HG03558 (cell line): ENCODE data around the gene COQ2.
"Not testable (repeated sequence)": the region's sequence is repeated elsewhere in the genome, so short reads cannot be mapped to it uniquely, and the experiment has no call there.

Experiments
- ATAC-seq: cut with Tn5 transposase; IDR thresholded peaks from one replicate; pipeline ENCODE4 v1.9.1; 2021; ENCODE audit warnings: moderate number of reproducible peaks; ENCODE audit not compliant: unreplicated experiment; ENCODE audit errors: extremely low read depth

COQ2 gene

GRCh38 chr4:83288381-83288780, 3.8 kb upstream of the COQ2 start:
- not testable (repeated sequence) for ATAC-seq

GRCh38 chr4:83285055-83285407, 433 bp upstream of the COQ2 start:
- ATAC-seq = no peak

GRCh38 chr4:83283181-83283580, 1.4 kb downstream of the COQ2 start:
- ATAC-seq = no peak

GRCh38 chr4:83282049-83282535, 2.5 kb downstream of the COQ2 start:
- no peak for ATAC-seq

DNA sequence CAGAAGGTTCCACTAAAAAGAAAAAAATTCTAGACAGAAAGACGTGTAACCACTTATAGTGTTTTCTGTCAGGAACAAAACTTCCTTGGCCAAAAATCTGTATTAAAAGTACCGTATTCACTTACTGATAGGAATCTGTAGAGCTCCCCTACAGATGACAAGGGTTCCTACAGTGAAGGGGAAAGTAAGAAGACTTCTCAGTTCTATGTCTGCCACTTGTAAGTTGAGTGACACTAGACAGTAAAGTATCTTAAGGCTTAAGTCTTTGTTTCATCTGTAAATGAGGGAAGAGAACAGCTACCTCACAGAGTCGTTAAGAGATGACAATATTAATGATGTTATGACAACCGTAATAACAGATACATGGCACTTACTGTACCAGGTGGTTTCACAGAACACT, 3.3 kb downstream of the COQ2 start:
- no peak for ATAC-seq

DNA sequence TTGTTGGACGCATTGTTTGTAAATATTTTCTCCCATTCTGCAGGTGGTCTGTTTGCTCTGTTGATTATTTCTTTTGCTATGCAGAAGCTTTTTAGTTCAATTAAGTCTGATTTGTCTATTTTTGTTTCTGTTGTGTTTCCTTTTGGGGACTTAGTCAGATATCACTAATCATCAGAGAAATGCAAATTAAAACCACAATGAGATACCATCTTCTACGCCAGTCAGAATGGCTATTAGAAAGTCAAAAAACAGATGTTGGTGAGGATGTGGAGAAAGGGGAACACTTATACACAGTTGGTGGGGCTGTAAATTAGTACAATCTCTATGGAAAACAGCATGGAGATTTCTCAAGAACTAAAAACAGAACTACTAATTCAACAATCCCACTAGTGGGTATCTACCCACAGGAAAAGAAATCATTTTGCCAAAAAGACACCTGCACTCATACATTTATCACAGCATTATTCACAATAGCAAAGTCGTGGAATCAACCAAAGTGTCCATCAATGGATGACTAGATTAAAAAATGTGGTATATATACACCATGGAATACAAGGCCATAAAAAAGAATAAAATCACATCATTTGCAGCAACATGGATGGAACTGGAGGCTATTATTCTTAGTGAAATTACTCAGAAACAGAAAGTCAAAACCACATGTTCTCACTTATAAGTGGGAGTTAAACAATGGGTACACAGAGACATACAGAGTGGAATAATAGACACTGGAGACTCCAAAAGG, 8.1 kb downstream of the COQ2 start:
- ATAC-seq = peak; percentile 60

DNA sequence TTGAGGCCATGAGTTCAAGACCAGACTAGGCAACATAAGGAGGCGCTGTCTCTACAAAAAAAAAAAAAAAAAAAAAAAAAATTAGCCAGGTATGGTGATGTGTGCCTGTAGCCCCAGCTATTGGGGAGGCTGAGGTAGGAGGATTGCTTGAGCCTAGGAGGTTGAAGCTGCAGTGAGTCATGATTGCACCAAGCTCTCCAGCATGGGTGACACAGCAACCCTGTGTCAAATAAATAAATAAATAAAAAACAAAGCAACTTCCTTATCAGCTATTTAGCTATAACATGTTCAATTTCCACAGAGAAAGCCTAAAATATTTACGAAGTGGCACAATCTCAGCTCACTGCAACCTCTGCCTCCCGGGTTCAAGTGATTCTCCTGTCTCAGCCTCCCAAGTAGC, 10.7 kb downstream of the COQ2 start:
- not testable (repeated sequence) for ATAC-seq

GRCh38 chr4:83272900-83273299, 11.7 kb downstream of the COQ2 start:
- peak; percentile 78 for ATAC-seq

- ATAC-seq = no peak
Observed at GRCh38 chr4:83269256-83269655, 15.3 kb downstream of the COQ2 start.

DNA sequence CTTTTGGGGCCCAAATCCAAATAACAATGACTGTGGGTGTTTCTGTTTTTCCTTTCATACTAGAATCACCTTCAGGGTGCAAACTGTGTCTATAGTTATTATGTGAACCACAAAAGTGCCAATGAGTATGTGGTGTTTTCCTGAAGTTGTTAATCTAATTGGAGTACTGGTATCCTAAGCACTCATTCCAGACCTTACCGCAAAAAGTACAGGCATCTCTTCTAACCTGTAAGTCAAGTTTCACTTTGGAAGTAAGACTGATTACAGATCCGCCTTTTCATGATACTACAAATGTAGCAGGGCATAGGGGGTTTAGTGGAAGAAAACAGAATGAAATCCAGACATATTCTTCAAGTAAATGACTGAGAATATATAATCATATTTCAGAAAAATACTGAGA, 16.1 kb downstream of the COQ2 start:
- no peak for ATAC-seq

- no peak for ATAC-seq
Observed at GRCh38 chr4:83267830-83268475, 16.6 kb downstream of the COQ2 start.

DNA sequence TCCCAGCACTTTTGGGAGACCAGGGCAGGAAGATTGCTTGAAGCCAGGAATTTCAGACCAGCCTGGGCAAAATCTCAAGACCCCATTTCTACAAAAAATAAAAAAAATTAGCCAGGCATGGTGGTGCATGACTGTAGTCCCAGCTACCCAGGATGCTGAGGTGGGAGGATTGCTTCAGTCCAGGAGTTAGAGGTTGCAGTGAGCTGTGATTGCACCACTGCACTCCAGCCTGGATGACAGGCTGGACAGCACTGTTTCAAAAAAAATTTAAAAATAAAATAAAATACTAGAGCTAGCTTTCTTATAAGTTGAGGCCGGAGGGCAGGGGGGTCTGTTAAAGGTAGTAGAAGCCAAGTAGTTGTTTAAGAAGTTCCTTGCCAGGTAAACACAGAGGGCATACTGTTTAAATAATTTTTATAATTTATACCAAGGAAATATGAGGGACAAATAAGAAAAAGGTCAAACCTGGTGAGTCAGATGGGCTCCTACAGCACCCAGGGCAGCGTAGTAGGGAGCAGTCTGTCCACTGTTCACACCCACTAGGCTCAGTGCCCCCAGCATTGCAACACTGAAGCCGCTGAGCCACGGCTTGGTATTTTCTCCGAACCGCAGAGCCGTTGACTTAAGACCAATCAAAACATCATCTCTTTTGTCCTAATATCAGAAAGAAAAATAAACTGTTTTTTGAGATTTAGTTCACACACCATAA, 17.3 kb downstream of the COQ2 start:
- ATAC-seq = no peak

- no peak for ATAC-seq
Observed at GRCh38 chr4:83266689-83267088, 17.9 kb downstream of the COQ2 start.

GRCh38 chr4:83263106-83263505, 21.5 kb downstream of the COQ2 start:
- ATAC-seq = no peak

GRCh38 chr4:83262682-83263081, 21.9 kb downstream of the COQ2 start:
- ATAC-seq = no peak

GRCh38 chr4:83261307-83261706, 23.3 kb downstream of the COQ2 start:
- no peak for ATAC-seq

DNA sequence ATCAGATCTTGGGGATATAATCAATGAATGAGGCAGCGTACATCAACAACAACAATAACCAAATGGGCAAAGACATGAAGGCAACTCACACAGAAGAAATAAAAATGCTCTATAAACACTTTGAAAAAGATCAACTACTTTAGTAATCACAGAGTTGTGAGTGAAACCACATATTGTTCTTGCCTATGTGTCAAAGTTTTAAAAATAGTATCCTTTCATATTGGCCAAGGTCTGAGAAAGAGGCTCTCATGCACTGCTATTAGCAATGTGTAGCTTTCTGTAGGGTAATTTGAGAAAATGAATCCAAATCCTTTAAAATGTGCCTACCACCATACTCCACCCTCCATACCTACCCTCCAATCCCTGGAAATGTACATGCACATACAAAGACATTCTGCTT, 25.0 kb downstream of the COQ2 start:
- no peak for ATAC-seq

DNA sequence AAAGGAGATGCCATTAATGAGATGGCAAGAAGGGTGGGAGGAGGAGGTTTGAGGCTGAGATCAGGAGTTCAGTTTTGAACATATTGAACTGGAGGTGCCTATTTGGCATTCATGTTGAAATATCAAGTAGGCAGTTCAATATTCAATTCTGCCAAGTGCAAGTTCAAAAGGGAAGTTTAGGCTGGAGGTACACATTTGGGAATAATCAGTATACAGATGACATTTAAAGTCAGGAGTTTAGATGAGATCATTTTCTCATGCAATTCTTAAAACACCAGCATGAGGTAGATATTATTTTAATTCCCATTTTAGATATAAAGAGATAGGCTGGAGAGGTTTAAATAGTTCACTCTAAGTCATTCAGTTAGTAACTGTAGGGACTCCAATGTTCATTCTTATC, 26.1 kb downstream of the COQ2 start:
- no peak for ATAC-seq

- ATAC-seq = no peak
Observed at GRCh38 chr4:83257811-83258210, 26.8 kb downstream of the COQ2 start.

- no peak for ATAC-seq
Observed at GRCh38 chr4:83255584-83255983, 29.0 kb downstream of the COQ2 start.

DNA sequence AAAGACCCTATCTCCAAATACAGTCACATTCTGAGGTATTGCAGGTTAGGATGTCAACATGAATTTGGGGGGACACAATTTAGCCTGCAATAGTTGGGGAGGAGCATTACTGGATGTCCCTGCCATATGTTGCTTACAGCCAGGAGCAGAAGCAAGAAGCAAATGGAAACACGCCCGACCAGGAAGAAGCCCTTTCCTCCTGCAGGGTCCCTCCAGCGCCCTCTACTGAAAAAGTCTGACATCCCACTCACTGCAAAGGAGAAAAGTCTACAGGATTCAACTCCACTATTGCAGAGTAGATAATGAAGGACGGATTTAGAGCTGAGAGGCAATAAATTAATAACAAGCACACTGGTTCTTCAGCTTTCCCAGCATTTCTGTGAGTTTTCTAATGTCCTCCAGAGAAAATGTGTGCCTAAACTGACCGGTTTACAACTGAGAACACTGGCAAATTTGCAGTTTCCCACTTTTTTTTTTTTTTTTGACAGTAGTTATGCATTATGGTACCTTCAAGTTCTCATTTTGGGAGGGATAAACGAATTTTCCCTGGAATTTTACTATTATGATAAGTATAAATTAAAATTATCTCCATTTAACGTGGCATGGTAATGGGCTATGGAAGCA, 31.7 kb downstream of the COQ2 start:
- ATAC-seq = peak; percentile 36
